Calu3 (cell line): ENCODE results near the gene CDH13. TPM values are rescaled to one million over a fixed set of nuclear protein-coding genes. Genes with fewer than 3 reads are reported as not detected.

ENCODE experiments used
- BruUV-seq: library from RNA; stranded (reverse); fragments of 400-500 nt; replicated peaks from 2 replicates; lab custom pipeline; 2021; lab: Mats Ljungman, UMichigan
- CTCF ChIA-PET: fragments of 300-600 bp; sonication (Branson Sonifier 250); formaldehyde crosslinking; loops from one replicate; lab custom pipeline; 2022; ENCODE audit warnings: antibody characterized with exemption; lab: Charles Lee
- DNase-seq: peaks from one replicate; pipeline ENCODE4 v3.0.0; 2022
- H3K27ac Mint-ChIP-seq: one replicate; pipeline ENCODE4 v1.8.0; 2022; ENCODE audit warnings: mixed read lengths; ENCODE audit not compliant: unreplicated experiment
- H3K27me3 Mint-ChIP-seq: one replicate; pipeline ENCODE4 v1.8.0; 2022; ENCODE audit warnings: mixed read lengths; ENCODE audit not compliant: unreplicated experiment
- H3K36me3 Mint-ChIP-seq: one replicate; pipeline ENCODE4 v1.8.0; 2022; ENCODE audit warnings: mild to moderate bottlenecking, moderate library complexity, mixed read lengths; ENCODE audit not compliant: insufficient read depth, unreplicated experiment
- H3K4me1 Mint-ChIP-seq: one replicate; pipeline ENCODE4 v1.8.0; 2022; ENCODE audit warnings: mild to moderate bottlenecking, low read depth, mixed read lengths; ENCODE audit not compliant: unreplicated experiment
- H3K4me3 Mint-ChIP-seq: one replicate; pipeline ENCODE4 v1.8.0; 2022; ENCODE audit warnings: mild to moderate bottlenecking, low read depth, moderate library complexity, mixed read lengths; ENCODE audit not compliant: unreplicated experiment
- H3K9me3 Mint-ChIP-seq: one replicate; pipeline ENCODE4 v1.8.0; 2022; ENCODE audit warnings: low read depth, mixed read lengths; ENCODE audit not compliant: unreplicated experiment
- CTCF ChIP-seq: fragments of 200-600 bp; IDR thresholded peaks from one replicate; pipeline ENCODE4 v1.8.0; 2022; ENCODE audit warnings: antibody characterized with exemption; ENCODE audit not compliant: unreplicated experiment
- intact Hi-C: fragments of 100-400 bp; cut with micrococcal nuclease; formaldehyde crosslinking; loops from one replicate; pipeline ENCODE4 v1.10.0; 2022; ENCODE audit not compliant: unreplicated experiment
- total RNA-seq: library from RNA; stranded (reverse); gene quantifications from 2 replicates; pipeline ENCODE4 v1.2.3, GENCODE V29; 2022

Gene CDH13
- total RNA-seq, 1 experiment from 2014 or later = not detected

- CTCF ChIA-PET = no interaction called here
- intact Hi-C loops = no loop called here
- H3K4me3 Mint-ChIP-seq = no peak overlapping the region
- peaks cover 42% of the 10 kb centered on the region for H3K27me3 Mint-ChIP-seq
- no peak overlapping the region for H3K27ac Mint-ChIP-seq
- TF ChIP-seq CTCF = no peak
- peaks cover 10% of the 10 kb centered on the region for H3K4me1 Mint-ChIP-seq
- no TSS peak for BruUV-seq
- peaks cover 7% of the 10 kb centered on the region for H3K9me3 Mint-ChIP-seq
- no peaks in the 10 kb centered on the region for H3K36me3 Mint-ChIP-seq
- DNase-seq = no peak
Measured at GRCh38 chr16:82651921-82652601, 25.3 kb downstream of the CDH13 start.

GRCh38 chr16:82652826-82653225 is 26.1 kb downstream of the CDH13 start:
- intact Hi-C loops = no loop called here
- Mint-ChIP-seq H3K27me3 (peaks cover 34% of the 10 kb centered on the region), H3K36me3 (no peaks in the 10 kb centered on the region), H3K4me1 (peaks cover 10% of the 10 kb centered on the region), H3K27ac (no peak overlapping the region), H3K4me3 (no peak overlapping the region), H3K9me3 (peaks cover 7% of the 10 kb centered on the region)
- no peak for DNase-seq
- CTCF ChIA-PET = no interaction called here
- TF ChIP-seq CTCF = no peak
- no TSS peak for BruUV-seq

- H3K4me1 Mint-ChIP-seq = peaks cover 10% of the 10 kb centered on the region
- peaks cover 7% of the 10 kb centered on the region for H3K9me3 Mint-ChIP-seq
- no peak overlapping the region for H3K4me3 Mint-ChIP-seq
- peaks cover 27% of the 10 kb centered on the region for H3K27me3 Mint-ChIP-seq
- H3K36me3 Mint-ChIP-seq = no peaks in the 10 kb centered on the region
- no peak for TF ChIP-seq CTCF
- intact Hi-C loops = no loop called here
- BruUV-seq = no TSS peak
- DNase-seq = no peak
- CTCF ChIA-PET = no interaction called here
- no peak overlapping the region for H3K27ac Mint-ChIP-seq
Measured at GRCh38 chr16:82653550-82654511, 27.1 kb downstream of the CDH13 start.

GRCh38 chr16:82655072-82655714 is 28.4 kb downstream of the CDH13 start:
- intact Hi-C loops = no loop called here
- peaks cover 6% of the 10 kb centered on the region for H3K9me3 Mint-ChIP-seq
- no peak overlapping the region for H3K4me3 Mint-ChIP-seq
- H3K4me1 Mint-ChIP-seq = peaks cover 10% of the 10 kb centered on the region
- H3K27ac Mint-ChIP-seq = no peak overlapping the region
- no peak for DNase-seq
- H3K36me3 Mint-ChIP-seq = no peaks in the 10 kb centered on the region
- peaks cover 24% of the 10 kb centered on the region for H3K27me3 Mint-ChIP-seq
- no TSS peak for BruUV-seq
- CTCF ChIA-PET = no interaction called here
- TF ChIP-seq CTCF = no peak
